Common myeloid progenitor, CD34-positive (primary cell): ENCODE data around the gene CRLF2.
"Not testable (repeated sequence)": the region's sequence is repeated elsewhere in the genome, so short reads cannot be mapped to it uniquely, and the experiment has no call there.

ENCODE experiments used
- CTCF ChIA-PET: fragments of 350-600 bp; sonication (Branson Sonifier 250); formaldehyde crosslinking; loops from one replicate; lab custom pipeline; 2021; ENCODE audit warnings: antibody characterized with exemption; lab: Charles Lee
- POLR2A ChIA-PET: fragments of 350-600 bp; sonication (Branson Sonifier 250); formaldehyde crosslinking; loops from one replicate; lab custom pipeline; 2021; ENCODE audit warnings: antibody characterized with exemption; lab: Charles Lee
- DNase-seq, 3 donors: peaks; one replicate each; pipeline versions ENCODE4 v3.0.0 to v3.0.0-alpha.2; 2013
- H3K27ac ChIP-seq, 2 experiments: 1 replicate in 1 of 2; 2 replicates in 1 of 2; pipeline ENCODE4 v1.7.0; 2013; ENCODE audit warnings: inconsistent platforms in 2 of 2, low read length in 2 of 2, mild to moderate bottlenecking in 2 of 2, low read depth in 1 of 2, moderate library complexity in 1 of 2; ENCODE audit not compliant: severe bottlenecking in 2 of 2, insufficient read depth in 1 of 2, poor library complexity in 1 of 2
- H3K27me3 ChIP-seq, 5 experiments: replicated peaks in 2 of 5; 1 replicate in 3 of 5; 2 replicates in 2 of 5; pipeline versions ENCODE4 v1.6.1 to v1.7.0; 2013; ENCODE audit warnings: low read length in 4 of 5, mild to moderate bottlenecking in 2 of 5, moderate library complexity in 2 of 5, inconsistent platforms in 1 of 5; ENCODE audit not compliant: insufficient read depth in 5 of 5, control insufficient read depth in 4 of 5
- H3K36me3 ChIP-seq, 4 experiments: 1 replicate in 2 of 4; 2 replicates in 2 of 4; pipeline versions ENCODE4 v1.6.1 to v1.7.0; 2013; ENCODE audit warnings: low read length in 3 of 4, control low read depth in 1 of 4, mild to moderate bottlenecking in 1 of 4; ENCODE audit not compliant: control insufficient read depth in 4 of 4, insufficient read depth in 4 of 4
- H3K4me1 ChIP-seq, 4 experiments: 1 replicate in 3 of 4; 2 replicates in 1 of 4; pipeline versions ENCODE4 v1.6.1 to v1.7.1; 2013; ENCODE audit warnings: low read length in 3 of 4, mild to moderate bottlenecking in 3 of 4, control low read depth in 1 of 4, inconsistent platforms in 1 of 4, moderate library complexity in 1 of 4; ENCODE audit not compliant: control insufficient read depth in 4 of 4, insufficient read depth in 4 of 4; ENCODE audit errors: control extremely low read depth in 1 of 4
- H3K4me3 ChIP-seq, 7 experiments: 1 replicate in 4 of 7; 2 replicates in 3 of 7; pipeline versions ENCODE4 v1.5.1 to v1.7.0; 2013; ENCODE audit warnings: mild to moderate bottlenecking in 7 of 7, low read length in 6 of 7, moderate library complexity in 6 of 7, inconsistent platforms in 2 of 7, low read depth in 2 of 7, control low read depth in 1 of 7; ENCODE audit not compliant: insufficient read depth in 4 of 7, control insufficient read depth in 1 of 7; ENCODE audit errors: extremely low read depth in 1 of 7
- H3K9me3 ChIP-seq, 5 experiments: 1 replicate in 4 of 5; 2 replicates in 1 of 5; pipeline versions ENCODE4 v1.6.1 to v1.7.1; 2013; ENCODE audit warnings: low read length in 4 of 5, mild to moderate bottlenecking in 2 of 5, inconsistent platforms in 1 of 5, low read depth in 1 of 5, moderate library complexity in 1 of 5; ENCODE audit not compliant: control insufficient read depth in 4 of 5, insufficient read depth in 2 of 5; ENCODE audit errors: control extremely low read depth in 1 of 5
- WGBS: methylation state at CpG from one replicate; pipeline ENCODE4 v1.1.5; 2013; ENCODE audit not compliant: insufficient coverage; 5-methylcytosine and 5-hydroxymethylcytosine counted together

Gene CRLF2

GRCh38 chrX:1244164-1245076, 32.0 kb upstream of the CRLF2 start:
- DNase-seq, result peak; percentile 55 to 67 (median 56)
- Histone ChIP-seq H3K9me3 (no peaks in the 10 kb centered on the region), H3K27me3 (no peaks in the 10 kb centered on the region), H3K4me1 (peaks cover 0 to 59% (median 38%) of the 10 kb centered on the region in 4 experiments), H3K36me3 (no peaks in the 10 kb centered on the region), H3K4me3 (peak overlapping the region in 2 of 7 experiments; percentile 36 to 55), H3K27ac (no peak overlapping the region)
- 28% methylated on average over 11 of the region's 13 CpGs for WGBS
- POLR2A ChIA-PET, result no interaction called here
- CTCF ChIA-PET, result no interaction called here

- H3K9me3 ChIP-seq, result no peaks in the 10 kb centered on the region
- ChIA-PET CTCF (no interaction called here), POLR2A (no interaction called here)
- peak overlapping the region in 1 of 7 experiments; percentile 23 for H3K4me3 ChIP-seq
- H3K4me1 ChIP-seq, result peaks cover 0 to 48% (median 27%) of the 10 kb centered on the region in 4 experiments
- no peaks in the 10 kb centered on the region for H3K27me3 ChIP-seq
- no peaks in the 10 kb centered on the region for H3K36me3 ChIP-seq
- WGBS, result 0% methylated on average over 2 of the region's 8 CpGs
- DNase-seq, result peak; percentile 65 to 75 (median 74)
- H3K27ac ChIP-seq, result no peak overlapping the region
Observed at GRCh38 chrX:1242891-1243402, 30.5 kb upstream of the CRLF2 start.

GRCh38 chrX:1240551-1240950, 28.1 kb upstream of the CRLF2 start:
- 91% methylated on average over 8 of the region's 10 CpGs for WGBS
- CTCF ChIA-PET, result not testable (repeated sequence)

GRCh38 chrX:1239681-1240142, 27.3 kb upstream of the CRLF2 start:
- DNase-seq, result peak; percentile 89 to 97 (median 89)
- 19% methylated on average over 17 of the region's 23 CpGs for WGBS
- no peaks in the 10 kb centered on the region for H3K36me3 ChIP-seq
- ChIA-PET POLR2A (no interaction called here), CTCF (no interaction called here)
- H3K27ac ChIP-seq, result peak overlapping the region in 1 of 2 experiments; percentile 19
- no peaks in the 10 kb centered on the region for H3K9me3 ChIP-seq
- H3K4me3 ChIP-seq, result peak overlapping the region in 2 of 7 experiments; percentile 55 to 59
- H3K27me3 ChIP-seq, result no peaks in the 10 kb centered on the region
- H3K4me1 ChIP-seq, result peaks cover 0 to 41% (median 25%) of the 10 kb centered on the region in 4 experiments

More at GRCh38 chrX:1240551-1240950, 28.1 kb upstream of the CRLF2 start:
- H3K4me3 ChIP-seq, POLR2A ChIA-PET, H3K27ac ChIP-seq, H3K27me3 ChIP-seq, H3K36me3 ChIP-seq, DNase-seq, H3K9me3 ChIP-seq: not testable (repeated sequence)
- H3K4me1 ChIP-seq, result peaks cover 0 to 41% (median 25%) of the 10 kb centered on the region in 4 experiments

- H3K36me3 ChIP-seq, result no peaks in the 10 kb centered on the region
- no peak overlapping the region for H3K27ac ChIP-seq
- ChIA-PET CTCF (no interaction called here), POLR2A (no interaction called here)
- DNase-seq, result peak in 2 of 3 donors; percentile 48 to 56
- peak overlapping the region in 1 of 7 experiments; percentile 15 for H3K4me3 ChIP-seq
- H3K4me1 ChIP-seq, result peaks cover 9 to 15% (median 10%) of the 10 kb centered on the region in 4 experiments
- H3K9me3 ChIP-seq, result no peaks in the 10 kb centered on the region
- 67% methylated on average over 11 of the region's 15 CpGs for WGBS
- H3K27me3 ChIP-seq, result no peaks in the 10 kb centered on the region
Observed at GRCh38 chrX:1231850-1232465, 19.5 kb upstream of the CRLF2 start.

GRCh38 chrX:1228101-1228500, 15.7 kb upstream of the CRLF2 start:
- H3K27ac ChIP-seq, H3K4me3 ChIP-seq, H3K27me3 ChIP-seq, POLR2A ChIA-PET, DNase-seq, H3K36me3 ChIP-seq, CTCF ChIA-PET, H3K9me3 ChIP-seq: not testable (repeated sequence)
- peaks cover 9 to 15% (median 10%) of the 10 kb centered on the region in 4 experiments for H3K4me1 ChIP-seq
- WGBS, result 100% methylated on average over 1 of the region's 8 CpGs
